PC-9 (cell line): ENCODE results near the gene UNC5C. TPM values are rescaled to one million over a fixed set of nuclear protein-coding genes. Genes with fewer than 3 reads are reported as not detected.
A peak's percentile ranks its signal among the peaks of the same experiment; 100 is the strongest.

Experiments used
- BruUV-seq: library from RNA; stranded (reverse); fragments of 400-500 nt; replicated peaks from 2 replicates; lab custom pipeline; 2021; lab: Mats Ljungman, UMichigan
- CTCF ChIA-PET: fragments of 300-600 bp; sonication (Branson Sonifier 250); formaldehyde crosslinking; loops from one replicate; lab custom pipeline; 2022; ENCODE audit warnings: antibody characterized with exemption; lab: Charles Lee
- POLR2A ChIA-PET: fragments of 300-600 bp; sonication (Branson Sonifier 250); formaldehyde crosslinking; loops from one replicate; lab custom pipeline; 2022; ENCODE audit warnings: antibody characterized with exemption; ENCODE audit not compliant: unreplicated experiment; lab: Charles Lee
- DNase-seq, 2 experiments: peaks; one replicate each; pipeline versions ENCODE4 v3.0.0 to v3.0.0-alpha.2; 2015 to 2022; ENCODE audit warnings: mixed read lengths in 1 of 2
- H2AFZ ChIP-seq: fragments of 200-600 bp; sonication (generic); 2 replicates; pipeline ENCODE4 v1.8.1; 2017; ENCODE audit warnings: antibody characterized with exemption
- H3F3A ChIP-seq: fragments of 200-600 bp; sonication (generic); 2 replicates; pipeline ENCODE4 v1.8.1; 2017; ENCODE audit warnings: antibody characterized with exemption, mild to moderate bottlenecking, low read depth; ENCODE audit not compliant: insufficient read depth
- H3K27ac ChIP-seq: fragments of 200-600 bp; sonication (generic); 2 replicates; pipeline ENCODE4 v1.6.1; 2016; ENCODE audit warnings: mixed run types
- H3K27me3 ChIP-seq: fragments of 200-600 bp; sonication (generic); 2 replicates; pipeline ENCODE4 v1.6.1; 2016; ENCODE audit warnings: low read depth, mixed run types; ENCODE audit not compliant: insufficient read depth
- H3K36me3 ChIP-seq: fragments of 200-600 bp; sonication (generic); 2 replicates; pipeline ENCODE4 v1.6.1; 2016; ENCODE audit warnings: low read depth, mixed run types
- H3K4me1 ChIP-seq: fragments of 200-600 bp; sonication (generic); replicated peaks from 2 replicates; pipeline ENCODE4 v1.6.1; 2016; ENCODE audit warnings: mixed run types; ENCODE audit not compliant: insufficient read depth
- H3K4me2 ChIP-seq: fragments of 200-600 bp; sonication (generic); 2 replicates; pipeline ENCODE4 v1.6.1; 2017; ENCODE audit warnings: mixed run types
- H3K4me3 ChIP-seq: fragments of 200-600 bp; sonication (generic); 2 replicates; pipeline ENCODE4 v1.6.1; 2016; ENCODE audit warnings: mixed run types
- H3K79me2 ChIP-seq: fragments of 200-600 bp; sonication (generic); 2 replicates; pipeline ENCODE4 v1.6.1; 2017; ENCODE audit warnings: low read depth, mixed run types
- H3K9me2 ChIP-seq: fragments of 200-600 bp; sonication (generic); 2 replicates; pipeline ENCODE4 v1.8.1; 2017; ENCODE audit warnings: mild to moderate bottlenecking; ENCODE audit not compliant: insufficient read depth
- H3K9me3 ChIP-seq: fragments of 200-600 bp; sonication (generic); 2 replicates; pipeline ENCODE4 v1.8.1; 2016; ENCODE audit warnings: low read depth; ENCODE audit not compliant: insufficient read depth
- H4K20me1 ChIP-seq: fragments of 200-600 bp; sonication (generic); 2 replicates; pipeline ENCODE4 v1.8.1; 2017; ENCODE audit not compliant: insufficient read depth
- CTCF ChIP-seq: fragments of 200-600 bp; sonication (generic); conservative IDR thresholded peaks from 2 replicates; pipeline ENCODE4 v1.6.1; 2017; ENCODE audit warnings: mixed run types, antibody characterized with exemption, mild to moderate bottlenecking, moderate library complexity
- EZH2 ChIP-seq: fragments of 200-600 bp; sonication (generic); IDR thresholded peaks from 2 replicates; pipeline ENCODE4 v1.8.0; 2017; ENCODE audit warnings: antibody characterized with exemption, low read depth
- intact Hi-C: fragments of 100-400 bp; cut with micrococcal nuclease; formaldehyde crosslinking; loops from one replicate; pipeline ENCODE4 v1.10.0; 2022; ENCODE audit not compliant: unreplicated experiment
- total RNA-seq: library from RNA; stranded (reverse); gene quantifications from 2 replicates; pipeline ENCODE4 v1.2.3, GENCODE V29; 2021

Gene UNC5C
- total RNA-seq, 1 experiment from 2014 or later = not detected

GRCh38 chr4:95165926-95166524, 382.7 kb downstream of the UNC5C start:
- no peak overlapping the region for H3K4me2 ChIP-seq
- no peaks in the 10 kb centered on the region for H3K79me2 ChIP-seq
- ChIA-PET POLR2A (no interaction called here), CTCF (no interaction called here)
- no peaks in the 10 kb centered on the region for H3K9me2 ChIP-seq
- no peak overlapping the region for H2AFZ ChIP-seq
- peak; percentile 72 for TF ChIP-seq CTCF
- TF ChIP-seq EZH2 = no peak
- intact Hi-C loops = loop anchor here (2.0 to 10.0 kb wide), 3 partner anchors 139 to 431 kb away; no protein-coding TSS in a partner anchor
- H3K4me1 ChIP-seq = no peaks in the 10 kb centered on the region
- no peaks in the 10 kb centered on the region for H4K20me1 ChIP-seq
- no TSS peak for BruUV-seq
- no peak overlapping the region for H3K4me3 ChIP-seq
- no peaks in the 10 kb centered on the region for H3F3A ChIP-seq
- H3K36me3 ChIP-seq = no peaks in the 10 kb centered on the region
- no peak overlapping the region for H3K27ac ChIP-seq
- DNase-seq = peak in 1 of 2 experiments; percentile 36
- H3K9me3 ChIP-seq = no peaks in the 10 kb centered on the region
- no peaks in the 10 kb centered on the region for H3K27me3 ChIP-seq

- Histone ChIP-seq H3K4me1 (no peaks in the 10 kb centered on the region), H3K36me3 (no peaks in the 10 kb centered on the region), H3K9me2 (no peaks in the 10 kb centered on the region), H3K27ac (no peak overlapping the region), H2AFZ (no peak overlapping the region), H3F3A (no peaks in the 10 kb centered on the region), H3K4me3 (no peak overlapping the region), H3K4me2 (no peak overlapping the region), H4K20me1 (no peaks in the 10 kb centered on the region), H3K9me3 (no peaks in the 10 kb centered on the region), H3K27me3 (no peaks in the 10 kb centered on the region), H3K79me2 (no peaks in the 10 kb centered on the region)
- ChIA-PET CTCF (no interaction called here), POLR2A (no interaction called here)
- no TSS peak for BruUV-seq
- TF ChIP-seq CTCF (no peak), EZH2 (no peak)
- intact Hi-C loops = loop anchor here (10.0 kb wide), 1 partner anchor 142 kb away; no protein-coding TSS in a partner anchor
- no peak for DNase-seq
Observed at GRCh38 chr4:95162867-95163266, 385.9 kb downstream of the UNC5C start.

- Histone ChIP-seq H2AFZ (no peak overlapping the region), H3K4me3 (no peak overlapping the region), H3K79me2 (no peaks in the 10 kb centered on the region), H3K36me3 (no peaks in the 10 kb centered on the region), H3F3A (no peaks in the 10 kb centered on the region), H3K27ac (no peak overlapping the region), H4K20me1 (no peaks in the 10 kb centered on the region), H3K27me3 (no peaks in the 10 kb centered on the region), H3K9me2 (no peaks in the 10 kb centered on the region), H3K4me2 (no peak overlapping the region), H3K4me1 (no peaks in the 10 kb centered on the region), H3K9me3 (no peaks in the 10 kb centered on the region)
- BruUV-seq = no TSS peak
- TF ChIP-seq EZH2 (no peak), CTCF (no peak)
- intact Hi-C loops = loop anchor here (10.0 kb wide), 1 partner anchor 143 kb away; no protein-coding TSS in a partner anchor
- no peak for DNase-seq
- ChIA-PET CTCF (no interaction called here), POLR2A (no interaction called here)
Observed at GRCh38 chr4:95161781-95162469, 386.8 kb downstream of the UNC5C start.
